Mammary epithelial cell (primary cell): ENCODE data around the gene RXYLT1.

Experiments
- CTCF ChIP-seq, 2 donors: IDR thresholded peaks in 1 of 2; conservative IDR thresholded peaks in 1 of 2; 2 replicates each; pipeline ENCODE4 v1.5.1; 2011 to 2012; ENCODE audit warnings: inconsistent platforms in 2 of 2, low read length in 2 of 2, mild to moderate bottlenecking in 2 of 2, control low read depth in 1 of 2, low read depth in 1 of 2; ENCODE audit not compliant: insufficient read depth in 1 of 2; ENCODE audit errors: extremely low read depth in 1 of 2
- EZH2 ChIP-seq: IDR thresholded peaks from 2 replicates; pipeline ENCODE4 v1.6.1; 2012; ENCODE audit warnings: low read length, inconsistent platforms, borderline replicate concordance

- no peak for TF ChIP-seq CTCF (conservative IDR thresholded peaks at IDR 0.05 in 1 of 2, IDR thresholded peaks at IDR 0.05 in 1 of 2; ENCODE audit: extremely low read depth in 1 of 2, insufficient read depth in 1 of 2, low read depth in 1 of 2, low read length in 2 of 2)
- no peak for TF ChIP-seq EZH2
These were observed 25.0 kb downstream of the RXYLT1 start for GRCh38 chr12:63804746-63805145.
